Measurements from ENCODE around the gene ATP5F1C.

- TF ChIP-seq KLF16 (tag by site-specific recombination; IDR thresholded peaks at IDR 0.05) (no peak), CTCF (tag by site-specific recombination; IDR thresholded peaks at IDR 0.05) (no peak), REPIN1 (tag by site-specific recombination; IDR thresholded peaks at IDR 0.05; ENCODE audit: low read depth) (no peak), YY1 (tag by site-specific recombination; IDR thresholded peaks at IDR 0.05) (no peak), ZNF529 (tag by site-specific recombination; IDR thresholded peaks at IDR 0.05; ENCODE audit: insufficient replicate concordance) (no peak), ZNF600 (tag by site-specific recombination; IDR thresholded peaks at IDR 0.05) (no peak), ZSCAN18 (tag by site-specific recombination; IDR thresholded peaks at IDR 0.05) (no peak), TRIM28 (IDR thresholded peaks at IDR 0.05; ENCODE audit: borderline replicate concordance, low read length) (no peak), ZNF513 (tag by site-specific recombination; IDR thresholded peaks at IDR 0.05) (no peak), ZNF416 (tag by site-specific recombination; IDR thresholded peaks at IDR 0.05) (no peak), ZNF423 (tag by site-specific recombination; IDR thresholded peaks at IDR 0.05) (no peak), ZBTB1 (tag by site-specific recombination; IDR thresholded peaks at IDR 0.05) (no peak), SP2 (tag by site-specific recombination; IDR thresholded peaks at IDR 0.05) (no peak)
Measured at GRCh38 chr10:7817576-7817975, 29.6 kb downstream of the ATP5F1C start.
